Dermis microvascular lymphatic vessel endothelial cell (primary cell): ENCODE results near the gene ABHD13. TPM values are rescaled to one million over a fixed set of nuclear protein-coding genes. Genes with fewer than 3 reads are reported as not detected.

Experiments
- DNase-seq, 2 donors: peaks; one replicate each; pipeline versions ENCODE4 v3.0.0 to v3.0.0-alpha.2; 2010; ENCODE audit warnings: low read depth in 2 of 2
- total RNA-seq: library from RNA; depleted of rRNA; stranded (reverse); fragments of >200 nt; gene quantifications from 2 replicates; pipeline ENCODE4 v1.2.1, GENCODE V29; 2014

ABHD13 gene
- total RNA-seq, 1 donor from 2014 or later = 5.5 TPM

DNA sequence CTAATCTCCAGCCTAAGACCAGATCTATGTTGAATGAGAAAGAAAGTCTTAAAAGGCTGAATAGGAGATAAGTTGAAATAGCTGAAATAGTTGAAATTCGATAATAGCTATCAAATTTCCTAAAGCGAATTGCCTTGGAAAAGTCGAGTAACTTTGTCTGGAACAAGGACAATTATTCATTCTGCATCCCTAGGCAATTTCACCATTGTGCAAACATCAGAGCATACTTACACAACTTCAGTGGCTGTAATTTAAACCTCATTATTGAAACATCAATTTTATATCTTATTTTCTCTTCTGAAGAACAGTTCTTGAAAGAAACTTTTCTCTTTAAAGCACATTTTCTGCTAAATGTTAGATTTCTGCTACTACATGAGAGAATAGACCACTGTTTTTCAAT lies 64.9 kb downstream of the ABHD13 start:
- DNase-seq = no peak

Other genes starting within 250 kb of the ABHD13 start
- gene LIG4, start 2.9 kb upstream of the ABHD13 start, total RNA-seq = 6.1 and 7.7 TPM in 2 replicates
- gene TNFSF13B, start 51.3 kb downstream of the ABHD13 start, total RNA-seq = 0.39 and 1.0 TPM in 2 replicates